Caki2 (cell line): ENCODE data around the gene HELB. TPM values are rescaled to one million over a fixed set of nuclear protein-coding genes. Genes with fewer than 3 reads are reported as not detected.

ENCODE experiments used
- DNase-seq: peaks from one replicate; pipeline ENCODE4 v3.0.0-alpha.2; 2015; ENCODE audit warnings: low read depth
- in situ Hi-C: cut with HindIII; loops from 2 replicates; pipeline ENCODE4 v1.10.0; 2016; ENCODE audit warnings: low sequenced_read_pairs, low pct_unique_long_range_greater_than_20kb, mixed read lengths
- total RNA-seq: library from RNA; depleted of rRNA; stranded (reverse); fragments of >200 nt; shearing (Covaris generic); gene quantifications from 2 replicates; pipeline ENCODE4 v1.2.3, GENCODE V29; 2014; ENCODE audit warnings: low replicate concordance; rRNA removed

The HELB gene
- total RNA-seq = 7.8 and 8.0 TPM in 2 replicates

DNA sequence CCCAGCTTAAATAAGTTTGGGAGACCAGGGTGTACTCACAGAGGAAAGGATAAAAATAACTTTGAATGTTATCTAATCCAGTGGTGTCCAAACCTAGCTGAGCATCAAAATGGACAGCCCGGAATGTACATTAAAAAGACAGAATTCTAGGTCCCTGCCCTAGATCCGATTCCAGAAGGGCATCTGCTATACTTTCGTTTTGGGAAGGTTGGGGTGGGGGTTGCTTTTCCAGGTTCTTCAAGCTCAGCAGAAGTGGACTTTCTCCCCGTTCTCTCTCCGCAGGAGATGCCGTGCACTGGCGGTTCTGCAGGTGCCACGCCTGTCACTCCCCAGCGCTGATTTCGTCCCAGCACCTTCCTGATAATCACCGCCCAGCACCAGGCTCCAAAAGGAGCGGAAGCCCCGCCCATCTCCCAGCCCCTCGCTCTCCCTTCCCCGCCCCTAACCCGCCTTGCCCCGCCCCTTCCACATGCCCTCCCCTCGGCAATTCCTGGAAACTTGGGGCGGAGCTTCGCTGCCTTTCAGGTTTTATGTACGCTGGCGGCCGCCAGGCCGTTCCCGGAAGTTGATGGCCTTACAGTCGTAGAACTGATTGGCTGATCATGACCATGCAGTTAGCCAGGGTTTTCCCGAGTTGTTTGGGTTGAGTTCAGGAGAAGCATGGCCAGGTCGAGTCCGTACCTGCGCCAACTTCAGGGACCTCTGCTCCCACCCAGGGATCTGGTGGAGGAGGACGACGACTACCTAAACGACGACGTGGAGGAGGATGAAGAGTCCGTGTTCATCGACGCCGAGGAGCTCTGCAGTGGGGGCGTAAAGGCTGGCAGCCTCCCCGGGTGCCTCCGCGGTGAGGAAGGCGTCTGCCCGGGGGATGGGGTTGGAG, at the start of gene HELB:
Gene HELB (plus strand): TSS at position 550 of the 883 bp plus-strand sequence. CDS start 111 bp downstream, at position 661.
- peak; percentile 97 for DNase-seq
- in situ Hi-C loops = no loop called here

DNA sequence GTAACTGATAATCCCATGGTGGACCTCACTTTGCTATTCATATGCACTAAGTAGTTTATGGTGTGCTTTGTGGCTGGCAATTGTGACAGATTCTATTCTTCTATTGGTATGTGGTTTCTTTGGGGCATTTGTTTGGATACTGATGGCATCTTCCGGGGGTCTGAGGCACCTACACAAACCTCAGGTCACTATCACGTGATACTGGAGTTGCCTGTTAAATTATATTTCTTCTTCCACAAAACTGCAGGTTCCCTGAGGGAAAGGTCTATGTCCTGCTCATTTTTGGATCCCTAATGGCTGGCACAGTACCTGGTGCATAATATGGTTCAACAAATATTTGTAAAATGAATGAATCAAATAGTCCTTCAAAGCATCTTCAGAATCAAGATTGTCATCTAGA, 49.5 kb upstream of the HELB start:
- in situ Hi-C loops = no loop called here
- DNase-seq = no peak

DNA sequence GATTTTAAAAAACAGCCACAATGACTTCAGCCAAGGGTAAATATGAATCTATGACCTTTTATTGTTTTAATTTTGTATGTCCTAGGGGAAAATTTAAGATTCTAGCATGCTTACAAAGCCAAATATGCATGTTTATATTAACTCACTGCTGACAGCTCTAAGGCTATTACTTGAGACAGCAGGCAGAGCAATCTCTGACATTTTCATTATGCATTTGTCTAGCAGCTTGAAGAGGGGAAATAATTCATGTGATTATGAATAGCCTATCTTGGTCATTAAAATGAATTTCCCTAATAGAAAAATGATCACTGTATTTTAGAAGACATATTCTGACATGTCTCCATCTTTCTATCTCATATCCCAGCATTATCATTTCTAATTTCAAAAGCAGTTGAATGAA, 46.6 kb upstream of the HELB start:
- DNase-seq = no peak
- in situ Hi-C loops = no loop called here

DNA sequence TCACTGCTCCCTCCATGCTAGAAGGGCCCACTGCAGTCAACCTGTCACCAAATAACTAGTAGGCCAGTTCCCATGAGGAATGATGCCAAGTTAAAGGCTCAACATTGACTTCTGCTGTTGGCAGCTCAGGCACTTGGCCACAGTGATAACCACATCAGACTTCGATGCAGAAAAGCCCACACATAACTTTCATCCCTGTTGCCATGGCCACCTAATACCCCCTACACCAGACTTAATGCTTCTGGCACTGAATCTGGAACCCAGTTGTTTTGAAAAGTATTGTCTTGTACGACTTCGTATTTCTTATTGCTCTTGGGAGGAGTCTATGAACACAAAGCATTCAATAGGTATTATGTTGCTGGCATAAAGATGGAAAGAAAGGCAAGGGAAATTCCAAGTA, 44.3 kb upstream of the HELB start:
- in situ Hi-C loops = no loop called here
- no peak for DNase-seq

DNA sequence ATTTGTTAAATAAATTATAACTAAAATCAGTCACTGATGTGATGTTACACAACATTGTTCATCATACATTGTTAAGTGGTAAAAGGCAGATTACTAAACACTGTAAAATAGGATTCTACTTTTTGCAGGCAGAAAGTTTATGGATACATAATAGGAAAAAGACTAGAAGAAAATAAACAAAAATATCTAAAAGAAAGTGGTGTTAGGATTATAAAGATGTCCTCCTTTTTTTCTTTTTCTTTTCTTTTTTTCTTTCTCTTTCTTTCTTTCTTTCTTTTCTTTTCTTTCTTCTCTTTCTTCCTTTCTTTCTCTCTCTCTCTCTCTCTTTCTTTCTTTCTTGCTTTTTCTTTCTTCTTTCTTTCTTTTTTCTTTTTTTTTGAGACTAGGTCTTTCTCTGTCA, 39.6 kb upstream of the HELB start:
- no peak for DNase-seq
- in situ Hi-C loops = no loop called here

DNA sequence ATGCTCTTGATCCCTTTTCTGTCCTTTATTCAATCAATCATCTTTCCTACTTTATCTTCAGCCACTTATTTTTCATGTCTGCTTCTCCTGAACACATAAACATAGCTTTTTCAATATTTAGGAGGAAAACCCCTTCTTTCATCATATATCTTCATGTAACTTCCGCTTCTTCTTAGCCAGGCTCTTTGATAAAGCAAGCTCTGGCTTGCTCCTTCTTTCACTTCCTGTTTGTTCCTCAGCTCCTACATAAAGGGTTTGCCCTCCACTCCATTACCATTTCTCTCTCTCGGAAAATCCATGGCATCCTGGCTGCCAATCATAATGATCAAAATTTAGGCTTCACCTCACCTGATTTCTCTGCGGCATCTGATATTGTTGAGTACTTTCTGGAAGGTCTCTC, 33.7 kb upstream of the HELB start:
- in situ Hi-C loops = no loop called here
- DNase-seq = no peak

DNA sequence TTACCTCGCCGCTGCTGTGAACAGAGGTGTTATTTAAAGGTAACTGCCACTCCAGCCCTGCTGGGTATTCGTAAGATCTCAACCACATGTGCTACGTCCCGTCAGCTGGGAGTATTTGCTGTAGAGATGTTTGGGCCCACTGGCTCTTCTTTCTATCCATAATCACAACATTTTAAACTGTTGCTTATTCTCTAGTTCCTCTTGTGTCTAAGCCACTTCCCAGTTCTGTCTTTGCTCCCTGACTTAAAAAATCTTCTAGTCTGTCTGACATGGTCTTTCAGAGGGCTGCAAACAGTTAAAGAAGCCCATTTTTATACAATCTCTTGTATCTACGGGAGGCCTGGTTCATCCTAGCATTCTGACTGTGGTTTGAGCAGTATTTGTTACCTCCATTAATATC, 33.2 kb upstream of the HELB start:
- no peak for DNase-seq
- in situ Hi-C loops = no loop called here

DNA sequence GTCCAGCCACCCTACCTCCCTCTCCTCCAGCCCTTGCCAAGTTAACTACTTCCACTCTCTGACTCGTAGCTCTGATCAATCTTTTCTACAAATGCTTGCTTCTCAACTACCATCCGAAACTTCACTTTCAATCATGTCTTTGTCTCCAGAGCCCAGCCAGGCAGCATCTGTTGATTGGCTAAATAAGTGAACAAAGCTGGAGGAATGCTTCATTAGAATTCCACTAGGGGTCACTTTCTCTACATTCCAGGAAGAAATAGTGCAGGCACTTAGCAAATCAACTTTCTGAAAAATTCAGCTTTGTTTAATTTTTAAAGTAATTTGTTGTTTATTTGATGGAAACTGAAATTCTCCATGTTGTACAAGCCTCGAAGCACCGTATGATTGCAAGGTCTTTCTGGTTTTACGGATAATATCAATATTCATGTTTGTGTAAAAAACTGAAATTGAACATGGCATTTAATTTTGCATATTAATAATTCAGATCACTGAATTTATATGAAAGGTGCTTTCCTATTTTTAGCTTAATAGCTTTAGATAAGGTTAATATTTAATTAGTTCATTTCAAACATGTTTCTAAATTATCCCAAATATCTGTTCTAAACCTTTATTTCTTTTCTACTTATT, 32.4 kb upstream of the HELB start:
- peak; percentile 50 for DNase-seq
- in situ Hi-C loops = no loop called here

DNA sequence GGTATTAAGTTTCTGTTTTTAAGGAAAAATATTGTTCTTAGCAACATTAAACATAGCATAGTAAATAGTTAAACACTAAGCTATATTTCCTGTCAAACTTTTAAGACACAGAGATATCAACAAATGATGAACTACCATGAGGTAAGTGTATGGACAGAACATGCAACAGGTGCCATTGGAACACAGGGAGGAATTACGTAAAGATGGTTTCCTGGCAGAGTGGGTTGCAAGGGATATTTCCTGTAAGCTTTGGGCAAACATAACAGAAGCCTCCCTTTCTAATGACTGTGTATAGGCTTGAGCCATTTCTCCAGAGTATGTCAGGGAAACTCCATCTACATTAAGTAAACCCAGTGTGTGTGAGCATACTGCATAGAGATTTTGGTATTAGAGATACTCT, 31.7 kb upstream of the HELB start:
- DNase-seq = no peak
- in situ Hi-C loops = no loop called here

DNA sequence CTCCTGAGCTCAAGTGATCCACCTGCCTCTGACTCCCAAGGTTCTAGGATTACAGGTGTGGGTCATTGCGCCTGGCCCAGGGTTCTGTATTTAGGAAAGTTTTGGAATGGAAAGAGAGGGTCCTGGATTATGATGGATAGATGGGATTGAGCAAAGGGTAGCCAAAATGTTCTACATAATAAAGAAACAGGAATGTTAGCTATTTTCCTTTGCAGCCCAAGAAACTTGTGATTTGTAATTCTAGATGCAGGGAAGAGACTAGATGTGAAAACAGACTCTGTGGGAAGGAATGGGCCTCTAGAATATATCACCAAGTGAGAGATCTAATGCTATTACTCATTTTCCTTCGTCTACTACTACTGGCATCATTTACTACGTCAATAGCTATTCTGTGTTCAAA, 29.6 kb upstream of the HELB start:
- in situ Hi-C loops = no loop called here
- DNase-seq = no peak

DNA sequence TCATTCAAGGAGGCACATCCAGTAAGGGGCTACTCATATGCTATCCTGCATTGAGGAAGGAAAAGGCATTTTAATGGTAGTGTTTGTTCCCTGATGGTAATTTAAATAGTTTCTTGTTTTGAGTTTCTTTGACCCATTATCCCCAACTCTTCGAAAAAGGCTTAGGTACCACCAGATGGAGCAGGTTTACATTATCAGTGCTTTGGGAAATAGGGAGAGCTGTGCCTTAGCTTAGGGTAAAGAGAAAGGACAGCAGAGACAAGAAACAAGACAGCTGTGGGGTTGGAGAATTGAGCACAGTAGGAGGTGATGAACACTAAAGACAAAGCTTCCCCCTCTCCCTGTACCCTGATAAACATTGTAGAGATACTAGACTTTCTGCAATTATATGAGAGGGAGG, 29.1 kb upstream of the HELB start:
- DNase-seq = no peak
- in situ Hi-C loops = no loop called here

DNA sequence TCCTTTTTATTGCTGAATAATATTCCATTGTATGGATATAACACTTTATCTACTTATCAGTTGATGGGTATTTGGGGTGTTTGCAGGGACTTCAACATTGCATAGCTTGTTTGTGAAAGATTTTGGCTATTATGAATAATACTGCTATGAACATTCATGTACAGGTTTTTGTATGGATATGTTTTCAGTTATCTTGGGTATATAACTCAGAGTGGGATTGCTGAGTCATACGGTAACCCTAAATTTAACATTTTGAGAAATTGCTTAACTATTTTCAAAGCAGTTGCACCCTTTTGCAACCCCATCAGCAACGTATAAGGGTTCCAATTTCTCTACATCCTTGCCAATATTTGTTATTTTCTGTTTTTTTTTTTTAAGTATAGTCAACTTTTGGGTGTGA, 27.3 kb upstream of the HELB start:
- in situ Hi-C loops = no loop called here
- no peak for DNase-seq

DNA sequence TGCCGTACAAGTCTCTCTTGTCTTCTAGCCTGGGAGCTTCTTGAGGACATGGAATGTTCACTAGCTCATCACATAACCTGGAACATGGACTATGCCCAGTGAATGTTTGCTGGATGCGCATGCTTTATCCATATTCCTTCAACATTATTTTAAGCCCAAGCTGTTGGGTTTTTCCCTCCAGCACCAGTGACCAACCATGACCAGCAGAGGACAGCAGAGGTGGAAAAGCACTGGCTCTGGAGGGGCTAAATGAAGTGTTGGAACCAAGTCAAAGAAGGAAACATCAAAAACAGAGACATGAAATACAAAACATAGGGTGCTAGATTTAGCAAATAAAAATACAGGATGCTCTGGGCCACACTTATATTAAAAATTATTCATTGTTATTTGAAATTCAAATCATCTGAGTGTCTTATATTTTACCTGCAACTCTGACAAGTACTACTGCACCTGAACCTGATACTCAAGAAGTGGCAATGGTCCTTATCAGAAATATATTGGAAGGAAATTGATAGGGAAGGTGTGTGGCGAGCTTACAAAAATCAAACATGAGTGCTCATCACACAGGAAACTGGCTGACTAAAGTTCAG, 23.1 kb upstream of the HELB start:
- DNase-seq = peak; percentile 31
- in situ Hi-C loops = no loop called here

DNA sequence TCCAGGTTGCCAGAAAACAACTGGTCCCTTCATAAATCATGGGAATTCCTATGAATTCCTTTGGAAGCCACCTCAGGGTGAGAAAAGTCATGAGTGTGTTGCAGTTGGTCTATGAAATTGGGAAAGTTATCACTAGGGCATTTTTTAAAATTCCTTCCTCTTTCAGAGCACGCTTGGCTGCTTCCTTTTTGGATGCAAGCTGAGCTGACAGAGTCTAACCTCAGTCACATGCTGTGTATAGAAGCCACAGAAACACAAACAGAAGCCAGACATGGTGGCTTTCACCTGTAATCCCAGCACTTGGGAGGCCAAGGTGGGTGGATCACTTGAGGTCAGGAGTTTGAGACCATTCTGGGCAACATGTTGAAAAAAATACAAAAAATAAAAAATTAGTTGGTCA, 21.7 kb upstream of the HELB start:
- DNase-seq = peak; percentile 37
- in situ Hi-C loops = no loop called here

DNA sequence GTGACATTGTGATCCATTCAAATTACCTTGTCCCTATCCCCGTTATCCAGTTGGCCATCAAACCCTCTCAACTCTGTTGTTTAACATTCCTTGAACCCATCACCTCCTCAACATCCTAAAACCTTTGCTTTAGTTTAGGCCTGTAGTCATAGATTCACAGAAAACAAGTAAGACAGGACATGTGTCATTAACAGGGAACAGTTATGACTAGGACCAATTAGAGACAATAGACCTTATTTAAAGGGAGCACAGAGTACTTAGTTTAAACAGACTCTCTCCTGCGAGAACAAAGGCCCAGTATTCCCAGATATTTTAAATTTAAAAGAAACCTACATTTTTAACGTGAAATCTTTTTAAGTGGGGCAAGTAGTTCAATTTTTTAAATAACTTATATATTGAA, 20.0 kb upstream of the HELB start:
- in situ Hi-C loops = no loop called here
- no peak for DNase-seq

DNA sequence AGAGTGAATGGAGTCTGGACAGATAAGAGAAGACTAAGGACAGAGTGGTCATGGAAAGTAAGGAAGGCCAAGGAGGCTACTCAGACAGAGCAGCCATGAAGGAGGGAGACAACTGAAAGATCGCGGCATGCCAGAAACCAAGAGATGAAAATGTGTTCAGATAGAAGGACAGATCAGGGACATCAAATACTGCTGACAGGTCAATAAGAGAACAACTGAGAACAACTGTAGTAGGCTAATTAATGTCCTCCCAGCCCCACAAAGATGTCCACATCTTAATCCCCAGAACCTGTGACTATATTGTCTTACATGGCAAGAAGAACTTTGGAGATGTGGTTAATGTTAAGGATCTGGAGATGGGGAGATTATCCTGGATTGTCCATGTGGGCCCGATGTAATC, 15.0 kb upstream of the HELB start:
- in situ Hi-C loops = no loop called here
- no peak for DNase-seq

DNA sequence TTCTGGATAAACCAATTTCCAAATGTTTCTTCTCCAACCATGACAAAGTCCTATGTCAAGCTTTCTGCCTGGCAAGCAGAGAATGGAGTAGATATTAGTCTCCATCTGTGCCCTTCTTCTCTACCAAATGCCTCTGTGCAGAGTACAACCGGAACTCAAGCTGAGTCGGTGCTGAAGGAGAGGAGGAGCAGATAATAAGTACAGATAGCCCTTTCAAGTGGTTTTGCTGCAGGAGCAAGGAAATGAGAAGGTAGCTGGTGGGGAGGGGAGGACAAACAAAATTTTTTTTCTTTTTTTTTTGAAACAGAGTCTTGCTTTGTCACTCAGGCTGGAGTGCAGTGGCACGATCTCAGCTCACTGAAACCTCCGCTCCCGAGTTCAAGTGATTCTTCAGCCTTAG, 14.2 kb upstream of the HELB start:
- no peak for DNase-seq
- in situ Hi-C loops = no loop called here

DNA sequence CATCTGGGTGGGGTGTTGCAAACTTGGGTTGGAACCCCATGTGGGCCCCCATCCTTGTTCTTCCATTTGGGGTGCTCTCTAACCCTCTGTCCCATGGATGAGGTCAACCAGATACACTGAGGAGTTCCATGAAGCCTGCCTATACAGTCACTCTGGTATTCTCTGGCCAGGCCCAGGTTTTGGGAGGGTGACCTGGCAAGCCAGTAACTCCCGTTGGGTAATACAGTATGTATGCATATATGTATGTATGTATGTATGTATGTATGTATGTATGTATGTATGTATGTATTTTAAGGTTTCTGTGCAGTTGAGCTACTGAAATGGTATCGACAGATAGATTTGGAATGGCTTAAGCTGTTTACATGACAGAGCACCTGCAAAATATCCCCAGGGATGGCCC, 12.8 kb upstream of the HELB start:
- in situ Hi-C loops = no loop called here
- no peak for DNase-seq

DNA sequence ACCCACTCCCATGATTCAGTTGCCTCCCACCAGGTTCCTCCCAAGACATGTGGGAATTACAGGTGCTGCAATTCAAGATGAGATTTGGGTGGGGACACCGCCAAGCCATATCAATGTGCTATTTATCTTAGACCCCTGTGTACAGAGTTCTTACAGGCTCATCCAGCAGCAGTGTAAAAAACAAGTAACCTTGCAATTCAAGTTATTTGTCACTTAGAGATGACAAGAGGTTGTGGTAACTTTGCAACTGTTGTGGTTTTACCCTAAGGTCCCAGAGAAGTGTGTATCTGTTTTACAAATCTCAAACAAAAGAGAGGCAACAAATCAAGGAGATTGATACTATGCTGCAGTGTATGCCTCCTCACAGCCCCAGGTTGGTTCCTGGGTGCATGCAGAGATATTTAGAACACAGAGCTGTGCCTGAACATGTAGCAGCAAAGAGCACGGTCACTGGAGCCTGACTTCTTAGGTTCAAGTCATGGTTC, 11.5 kb upstream of the HELB start:
- in situ Hi-C loops = no loop called here
- DNase-seq = no peak
